Measurements from ENCODE around the gene LATS1.

- TF ChIP-seq, protein P1, sequence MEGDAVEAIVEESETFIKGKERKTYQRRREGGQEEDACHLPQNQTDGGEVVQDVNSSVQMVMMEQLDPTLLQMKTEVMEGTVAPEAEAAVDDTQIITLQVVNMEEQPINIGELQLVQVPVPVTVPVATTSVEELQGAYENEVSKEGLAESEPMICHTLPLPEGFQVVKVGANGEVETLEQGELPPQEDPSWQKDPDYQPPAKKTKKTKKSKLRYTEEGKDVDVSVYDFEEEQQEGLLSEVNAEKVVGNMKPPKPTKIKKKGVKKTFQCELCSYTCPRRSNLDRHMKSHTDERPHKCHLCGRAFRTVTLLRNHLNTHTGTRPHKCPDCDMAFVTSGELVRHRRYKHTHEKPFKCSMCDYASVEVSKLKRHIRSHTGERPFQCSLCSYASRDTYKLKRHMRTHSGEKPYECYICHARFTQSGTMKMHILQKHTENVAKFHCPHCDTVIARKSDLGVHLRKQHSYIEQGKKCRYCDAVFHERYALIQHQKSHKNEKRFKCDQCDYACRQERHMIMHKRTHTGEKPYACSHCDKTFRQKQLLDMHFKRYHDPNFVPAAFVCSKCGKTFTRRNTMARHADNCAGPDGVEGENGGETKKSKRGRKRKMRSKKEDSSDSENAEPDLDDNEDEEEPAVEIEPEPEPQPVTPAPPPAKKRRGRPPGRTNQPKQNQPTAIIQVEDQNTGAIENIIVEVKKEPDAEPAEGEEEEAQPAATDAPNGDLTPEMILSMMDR (IDR thresholded peaks at IDR 0.05; ENCODE audit: low read depth, low read length), result no peak
- TF ChIP-seq EZH2phosphoT487 (IDR thresholded peaks at IDR 0.05; ENCODE audit: low read depth), result no peak
Measured at GRCh38 chr6:149725785-149726184, 7.9 kb upstream of the LATS1 start.

Measured in OCI-LY3 (cell line).